Measurements from ENCODE around the gene ATP8A1. TPM values are rescaled to one million over a fixed set of nuclear protein-coding genes. Genes with fewer than 3 reads are reported as not detected.

The ATP8A1 gene
- total RNA-seq, 1 experiment from 2014 or later = 14.3 TPM

DNA sequence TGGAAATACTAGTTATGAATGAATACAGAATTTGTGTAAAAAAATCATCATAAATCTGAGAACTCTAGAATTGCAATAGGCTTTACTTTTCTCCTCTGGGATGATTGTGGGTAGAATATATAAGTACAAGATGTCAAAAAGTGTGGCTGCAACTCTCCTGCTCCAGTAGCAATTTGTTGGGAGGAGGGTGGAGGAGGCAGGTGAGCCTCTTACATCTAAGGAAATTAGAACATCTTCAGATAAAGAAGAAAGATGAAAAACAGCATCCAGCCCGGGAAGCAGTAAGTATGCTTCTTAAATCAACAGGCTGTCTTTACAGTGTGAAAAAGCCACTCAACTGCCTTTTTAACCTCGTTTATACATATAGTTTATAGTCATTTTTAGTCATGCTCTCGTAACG is 83.7 kb downstream of the ATP8A1 start (continued):
- no peak for TF ChIP-seq ATF6 (CRISPR knock-in tag; IDR thresholded peaks at IDR 0.05)
- no peak for TF ChIP-seq ATF2 (CRISPR knock-in tag; IDR thresholded peaks at IDR 0.05; ENCODE audit: borderline replicate concordance, low read depth)
- no peak for TF ChIP-seq NFYB (CRISPR knock-in tag; conservative IDR thresholded peaks at IDR 0.05; ENCODE audit: low read depth)
- no peak for TF ChIP-seq ZNF317 (CRISPR knock-in tag; IDR thresholded peaks at IDR 0.05; ENCODE audit: borderline replicate concordance, low read depth)
- no peak for TF ChIP-seq MLX (CRISPR knock-in tag; IDR thresholded peaks at IDR 0.05)
- TF ChIP-seq RORB (CRISPR knock-in tag; IDR thresholded peaks at IDR 0.05) = no peak
- no peak for TF ChIP-seq SMAD4 (CRISPR knock-in tag; IDR thresholded peaks at IDR 0.05)
- TF ChIP-seq ETV6 (CRISPR knock-in tag; IDR thresholded peaks at IDR 0.05) = no peak
- TF ChIP-seq NFATC4 (CRISPR knock-in tag; IDR thresholded peaks at IDR 0.05) = no peak
- TF ChIP-seq NFE2L1 (CRISPR knock-in tag; IDR thresholded peaks at IDR 0.05) = no peak
- TF ChIP-seq, protein P1, sequence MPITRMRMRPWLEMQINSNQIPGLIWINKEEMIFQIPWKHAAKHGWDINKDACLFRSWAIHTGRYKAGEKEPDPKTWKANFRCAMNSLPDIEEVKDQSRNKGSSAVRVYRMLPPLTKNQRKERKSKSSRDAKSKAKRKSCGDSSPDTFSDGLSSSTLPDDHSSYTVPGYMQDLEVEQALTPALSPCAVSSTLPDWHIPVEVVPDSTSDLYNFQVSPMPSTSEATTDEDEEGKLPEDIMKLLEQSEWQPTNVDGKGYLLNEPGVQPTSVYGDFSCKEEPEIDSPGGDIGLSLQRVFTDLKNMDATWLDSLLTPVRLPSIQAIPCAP (CRISPR knock-in tag; IDR thresholded peaks at IDR 0.05) = no peak
- TF ChIP-seq, protein P2, sequence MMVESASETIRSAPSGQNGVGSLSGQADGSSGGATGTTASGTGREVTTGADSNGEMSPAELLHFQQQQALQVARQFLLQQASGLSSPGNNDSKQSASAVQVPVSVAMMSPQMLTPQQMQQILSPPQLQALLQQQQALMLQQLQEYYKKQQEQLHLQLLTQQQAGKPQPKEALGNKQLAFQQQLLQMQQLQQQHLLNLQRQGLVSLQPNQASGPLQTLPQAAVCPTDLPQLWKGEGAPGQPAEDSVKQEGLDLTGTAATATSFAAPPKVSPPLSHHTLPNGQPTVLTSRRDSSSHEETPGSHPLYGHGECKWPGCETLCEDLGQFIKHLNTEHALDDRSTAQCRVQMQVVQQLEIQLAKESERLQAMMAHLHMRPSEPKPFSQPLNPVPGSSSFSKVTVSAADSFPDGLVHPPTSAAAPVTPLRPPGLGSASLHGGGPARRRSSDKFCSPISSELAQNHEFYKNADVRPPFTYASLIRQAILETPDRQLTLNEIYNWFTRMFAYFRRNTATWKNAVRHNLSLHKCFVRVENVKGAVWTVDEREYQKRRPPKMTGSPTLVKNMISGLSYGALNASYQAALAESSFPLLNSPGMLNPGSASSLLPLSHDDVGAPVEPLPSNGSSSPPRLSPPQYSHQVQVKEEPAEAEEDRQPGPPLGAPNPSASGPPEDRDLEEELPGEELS (CRISPR knock-in tag; IDR thresholded peaks at IDR 0.05) = no peak
- TF ChIP-seq HMGA2 (CRISPR knock-in tag; IDR thresholded peaks at IDR 0.05) = no peak

DNA sequence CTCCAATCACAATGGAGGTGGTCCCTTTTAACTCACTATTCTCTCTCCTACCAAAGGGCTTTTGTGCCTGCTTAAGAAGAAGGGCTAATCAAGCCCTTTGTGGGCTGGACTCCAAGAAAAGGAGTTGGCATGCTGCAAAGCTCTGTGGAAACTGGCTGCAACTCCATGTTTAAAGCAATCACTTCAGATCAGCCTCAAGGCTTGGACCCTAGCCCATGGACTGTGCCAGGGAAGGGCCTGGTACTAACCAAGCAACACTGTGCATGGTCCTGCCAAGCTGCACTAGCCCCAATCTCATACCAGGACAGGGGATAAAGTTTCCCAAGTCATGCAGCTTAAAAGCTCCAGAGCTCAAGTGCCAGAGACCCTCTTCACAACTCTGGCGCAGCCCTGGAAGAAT is 86.7 kb downstream of the ATP8A1 start:
- ATAC-seq = no peak; the same call in 1 of the 2 replicates
- no peak for TF ChIP-seq FOXK1 (CRISPR knock-in tag; IDR thresholded peaks at IDR 0.05)
- TF ChIP-seq RELA (CRISPR knock-in tag; IDR thresholded peaks at IDR 0.05; ENCODE audit: borderline replicate concordance) = no peak
- TF ChIP-seq, protein P3, sequence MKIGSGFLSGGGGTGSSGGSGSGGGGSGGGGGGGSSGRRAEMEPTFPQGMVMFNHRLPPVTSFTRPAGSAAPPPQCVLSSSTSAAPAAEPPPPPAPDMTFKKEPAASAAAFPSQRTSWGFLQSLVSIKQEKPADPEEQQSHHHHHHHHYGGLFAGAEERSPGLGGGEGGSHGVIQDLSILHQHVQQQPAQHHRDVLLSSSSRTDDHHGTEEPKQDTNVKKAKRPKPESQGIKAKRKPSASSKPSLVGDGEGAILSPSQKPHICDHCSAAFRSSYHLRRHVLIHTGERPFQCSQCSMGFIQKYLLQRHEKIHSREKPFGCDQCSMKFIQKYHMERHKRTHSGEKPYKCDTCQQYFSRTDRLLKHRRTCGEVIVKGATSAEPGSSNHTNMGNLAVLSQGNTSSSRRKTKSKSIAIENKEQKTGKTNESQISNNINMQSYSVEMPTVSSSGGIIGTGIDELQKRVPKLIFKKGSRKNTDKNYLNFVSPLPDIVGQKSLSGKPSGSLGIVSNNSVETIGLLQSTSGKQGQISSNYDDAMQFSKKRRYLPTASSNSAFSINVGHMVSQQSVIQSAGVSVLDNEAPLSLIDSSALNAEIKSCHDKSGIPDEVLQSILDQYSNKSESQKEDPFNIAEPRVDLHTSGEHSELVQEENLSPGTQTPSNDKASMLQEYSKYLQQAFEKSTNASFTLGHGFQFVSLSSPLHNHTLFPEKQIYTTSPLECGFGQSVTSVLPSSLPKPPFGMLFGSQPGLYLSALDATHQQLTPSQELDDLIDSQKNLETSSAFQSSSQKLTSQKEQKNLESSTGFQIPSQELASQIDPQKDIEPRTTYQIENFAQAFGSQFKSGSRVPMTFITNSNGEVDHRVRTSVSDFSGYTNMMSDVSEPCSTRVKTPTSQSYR (CRISPR knock-in tag; IDR thresholded peaks at IDR 0.05) = no peak
- TF ChIP-seq TP53 (CRISPR knock-in tag; IDR thresholded peaks at IDR 0.05) = no peak
- no peak for TF ChIP-seq SMAD4 (CRISPR knock-in tag; IDR thresholded peaks at IDR 0.05)
- TF ChIP-seq, protein P4, sequence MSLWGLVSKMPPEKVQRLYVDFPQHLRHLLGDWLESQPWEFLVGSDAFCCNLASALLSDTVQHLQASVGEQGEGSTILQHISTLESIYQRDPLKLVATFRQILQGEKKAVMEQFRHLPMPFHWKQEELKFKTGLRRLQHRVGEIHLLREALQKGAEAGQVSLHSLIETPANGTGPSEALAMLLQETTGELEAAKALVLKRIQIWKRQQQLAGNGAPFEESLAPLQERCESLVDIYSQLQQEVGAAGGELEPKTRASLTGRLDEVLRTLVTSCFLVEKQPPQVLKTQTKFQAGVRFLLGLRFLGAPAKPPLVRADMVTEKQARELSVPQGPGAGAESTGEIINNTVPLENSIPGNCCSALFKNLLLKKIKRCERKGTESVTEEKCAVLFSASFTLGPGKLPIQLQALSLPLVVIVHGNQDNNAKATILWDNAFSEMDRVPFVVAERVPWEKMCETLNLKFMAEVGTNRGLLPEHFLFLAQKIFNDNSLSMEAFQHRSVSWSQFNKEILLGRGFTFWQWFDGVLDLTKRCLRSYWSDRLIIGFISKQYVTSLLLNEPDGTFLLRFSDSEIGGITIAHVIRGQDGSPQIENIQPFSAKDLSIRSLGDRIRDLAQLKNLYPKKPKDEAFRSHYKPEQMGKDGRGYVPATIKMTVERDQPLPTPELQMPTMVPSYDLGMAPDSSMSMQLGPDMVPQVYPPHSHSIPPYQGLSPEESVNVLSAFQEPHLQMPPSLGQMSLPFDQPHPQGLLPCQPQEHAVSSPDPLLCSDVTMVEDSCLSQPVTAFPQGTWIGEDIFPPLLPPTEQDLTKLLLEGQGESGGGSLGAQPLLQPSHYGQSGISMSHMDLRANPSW (CRISPR knock-in tag; conservative IDR thresholded peaks at IDR 0.05; ENCODE audit: low read depth) = no peak
- TF ChIP-seq, protein P5, sequence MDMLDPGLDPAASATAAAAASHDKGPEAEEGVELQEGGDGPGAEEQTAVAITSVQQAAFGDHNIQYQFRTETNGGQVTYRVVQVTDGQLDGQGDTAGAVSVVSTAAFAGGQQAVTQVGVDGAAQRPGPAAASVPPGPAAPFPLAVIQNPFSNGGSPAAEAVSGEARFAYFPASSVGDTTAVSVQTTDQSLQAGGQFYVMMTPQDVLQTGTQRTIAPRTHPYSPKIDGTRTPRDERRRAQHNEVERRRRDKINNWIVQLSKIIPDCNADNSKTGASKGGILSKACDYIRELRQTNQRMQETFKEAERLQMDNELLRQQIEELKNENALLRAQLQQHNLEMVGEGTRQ (CRISPR knock-in tag; IDR thresholded peaks at IDR 0.05) = no peak
- no peak for TF ChIP-seq ZNF425 (CRISPR knock-in tag; conservative IDR thresholded peaks at IDR 0.05)
- no peak for TF ChIP-seq ZNF423 (CRISPR knock-in tag; IDR thresholded peaks at IDR 0.05)

More for the DNA sequence above, 86.7 kb downstream of the ATP8A1 start:
- no peaks in the 10 kb centered on the region for H3K9me3 Mint-ChIP-seq
- DNase-seq (ENCODE audit: low spot score) = no peak
- H3K27me3 Mint-ChIP-seq (ENCODE audit: low read depth) = no peaks in the 10 kb centered on the region
- ChIA-PET CTCF (interaction anchor here (0.6 to 3.5 kb wide), 2 partner anchors 198 to 247 kb away, joined by 4 to 50 read pairs; no protein-coding TSS in a partner anchor), POLR2A (no interaction called here)
- no peak overlapping the region for H3K27ac Mint-ChIP-seq
- no peaks in the 10 kb centered on the region for H3K36me3 Mint-ChIP-seq
- H3K4me1 Mint-ChIP-seq = no peaks in the 10 kb centered on the region
- no peak overlapping the region for H3K4me3 Mint-ChIP-seq
